HG02678 (cell line): Measurements from ENCODE around the gene MAPK11.

Source experiments
- ATAC-seq: cut with Tn5 transposase; IDR thresholded peaks from one replicate; pipeline ENCODE4 v1.9.1; 2021; ENCODE audit warnings: mild to moderate bottlenecking, moderate library complexity; ENCODE audit not compliant: unreplicated experiment

The MAPK11 gene

DNA sequence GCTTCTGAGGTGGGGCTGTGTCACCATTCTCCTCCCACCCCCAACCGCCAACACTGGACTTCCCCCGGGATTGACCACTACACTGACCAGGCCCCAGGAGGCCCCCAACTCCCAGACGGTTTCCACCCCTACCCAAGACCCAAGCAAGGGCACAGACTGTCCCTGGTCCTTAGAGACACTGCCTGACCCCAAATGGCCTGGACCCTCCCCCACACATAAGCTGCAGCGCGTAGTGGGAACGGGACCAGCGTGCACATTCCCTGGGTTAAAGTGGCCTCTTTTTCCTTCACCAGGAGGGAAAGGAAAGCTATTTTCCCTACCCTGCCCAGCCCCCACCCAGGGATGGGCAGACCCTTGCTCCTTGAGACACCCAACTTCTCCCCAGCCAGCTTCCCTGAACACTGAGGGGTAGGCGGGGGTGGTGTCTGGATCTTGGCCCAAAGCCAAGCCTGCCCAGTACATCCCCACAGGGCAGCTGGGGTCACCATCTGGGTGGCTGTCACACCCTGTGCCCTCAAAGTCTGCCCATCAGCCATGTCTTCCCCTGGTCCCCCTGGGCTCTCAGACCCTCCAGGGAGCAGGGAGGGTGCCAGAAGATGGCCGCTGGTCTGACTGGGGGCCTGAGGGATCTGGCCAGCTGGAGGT lies 7.1 kb downstream of the MAPK11 start:
- no peak for ATAC-seq

DNA sequence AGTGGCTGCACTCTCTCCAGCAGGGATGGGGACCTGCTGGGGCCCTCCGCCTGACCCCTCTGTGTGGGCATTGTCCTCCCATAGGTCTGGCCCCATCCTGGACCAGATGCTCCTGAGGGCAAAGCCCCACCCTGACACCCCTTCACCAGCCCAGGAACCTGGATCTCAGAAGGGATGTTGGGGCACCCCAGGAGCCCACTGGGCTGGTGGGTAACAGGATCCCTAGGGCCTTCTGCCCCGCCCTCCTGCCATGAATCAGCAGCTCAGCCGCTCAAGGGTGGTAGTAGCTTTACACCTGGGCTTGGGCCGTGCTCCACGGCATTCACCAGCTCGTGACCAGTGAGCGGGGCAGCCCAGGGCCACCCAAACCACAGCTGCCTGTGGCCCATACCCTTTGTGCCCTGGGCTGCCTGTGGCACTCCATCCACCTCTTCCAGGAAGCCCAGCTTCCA lies 7.7 kb downstream of the MAPK11 start:
- ATAC-seq: no peak

DNA sequence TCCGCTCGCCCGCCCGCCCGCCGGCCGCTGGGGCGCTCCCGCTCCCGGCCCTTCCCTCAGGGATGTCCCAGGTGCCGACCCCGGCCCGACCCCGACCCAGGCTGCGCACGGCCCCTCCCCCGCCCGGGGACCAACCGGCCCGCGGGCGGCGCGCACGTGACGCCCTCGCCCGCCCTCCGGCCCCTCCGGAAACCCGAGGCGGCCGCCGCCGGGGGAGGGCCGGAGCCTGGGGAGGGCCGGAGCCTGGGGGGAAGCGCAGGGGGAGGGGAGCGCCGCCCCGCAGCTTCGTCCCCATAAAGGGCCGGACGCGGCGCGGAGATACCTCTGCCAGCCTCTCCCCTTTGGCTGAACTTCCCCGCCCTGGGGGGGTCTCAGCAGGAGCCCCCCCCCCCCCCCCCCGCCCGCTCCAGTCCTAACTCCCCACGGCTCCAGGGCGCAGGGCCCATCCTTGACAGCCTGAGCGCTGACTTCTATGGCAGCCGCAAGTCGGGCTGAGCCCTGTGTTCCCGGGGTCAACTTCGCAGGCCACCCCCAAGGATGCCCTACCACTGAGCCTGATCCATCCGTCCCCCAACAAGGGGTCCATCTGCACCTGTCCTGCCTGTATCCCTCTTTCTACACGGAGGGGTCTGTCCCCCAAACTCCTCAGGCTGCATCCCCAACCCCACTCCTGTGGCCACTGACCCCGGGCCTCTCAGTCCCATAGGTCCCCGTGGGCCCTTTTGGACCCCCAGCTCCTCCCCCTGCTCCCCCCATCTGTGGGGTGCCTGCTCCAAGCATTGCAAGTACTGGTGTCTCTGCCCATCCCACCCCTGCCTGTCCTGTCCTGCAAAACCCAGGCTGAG lies 8.3 kb downstream of the MAPK11 start, which contains the start of gene MAPK12:
MAPK12 (minus strand) TSS at position 69 of the 845 bp plus-strand sequence. CDS start 174 bp downstream, outside the sequence.
- peak; percentile 52 for ATAC-seq

DNA sequence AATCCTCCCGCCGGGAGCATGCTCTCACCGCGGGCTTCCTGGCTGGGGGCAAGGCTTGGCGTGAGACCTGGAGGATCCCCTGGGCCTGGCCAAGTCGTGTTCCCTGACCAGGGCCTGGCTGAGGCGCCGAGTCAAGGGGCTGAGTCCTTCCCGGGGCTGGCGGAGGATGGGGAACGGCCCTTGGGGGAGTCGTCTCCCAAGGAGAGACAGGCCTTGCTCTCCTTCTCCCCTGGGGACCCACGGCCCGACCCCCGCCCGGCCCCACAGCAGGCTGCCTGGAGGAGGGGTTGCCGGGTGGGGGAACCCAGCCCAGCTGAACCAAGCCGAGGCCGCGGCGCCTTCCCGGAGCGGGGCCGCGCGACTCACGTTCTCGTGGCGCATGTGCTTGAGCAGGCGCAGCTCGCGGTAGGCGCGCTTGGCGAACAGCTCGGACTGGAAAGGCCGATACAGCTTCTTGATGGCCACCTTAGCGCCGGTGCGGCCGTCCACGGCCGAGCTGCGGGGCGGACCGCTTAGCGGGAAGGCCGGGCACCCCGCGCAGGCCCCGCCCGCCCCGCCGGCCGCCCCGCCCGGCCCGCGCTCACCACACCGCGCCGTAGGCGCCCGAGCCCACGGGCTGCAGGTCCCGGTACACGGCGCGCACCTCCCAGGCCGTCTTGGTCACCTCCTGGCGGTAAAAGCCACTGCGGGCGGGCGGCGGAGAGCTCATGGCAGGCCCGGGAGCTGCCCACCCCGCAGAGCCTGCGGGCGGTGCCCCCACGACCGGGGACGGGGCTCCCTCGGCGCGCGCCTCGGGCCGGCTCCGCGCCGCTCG lies 9.2 kb downstream of the MAPK11 start:
- peak; percentile 28 for ATAC-seq

DNA sequence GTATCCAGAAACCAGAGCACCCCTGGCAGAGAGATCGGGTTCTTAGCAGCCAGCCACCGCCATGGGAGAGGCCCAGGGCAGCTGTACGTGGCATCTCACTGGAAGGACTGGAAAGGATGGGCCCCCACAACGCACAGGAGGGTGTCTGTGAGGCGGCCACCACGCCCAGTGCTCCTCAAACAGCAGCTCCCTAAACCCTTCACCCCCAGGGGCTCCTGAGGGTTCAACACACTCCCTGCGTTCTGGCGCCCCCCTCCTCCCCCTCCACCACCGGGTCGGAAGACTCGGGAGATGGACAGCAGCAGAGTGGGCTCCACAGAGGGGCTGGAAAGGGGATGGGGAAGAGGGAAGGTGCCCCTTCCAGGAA lies 9.8 kb downstream of the MAPK11 start:
- ATAC-seq: no peak

DNA sequence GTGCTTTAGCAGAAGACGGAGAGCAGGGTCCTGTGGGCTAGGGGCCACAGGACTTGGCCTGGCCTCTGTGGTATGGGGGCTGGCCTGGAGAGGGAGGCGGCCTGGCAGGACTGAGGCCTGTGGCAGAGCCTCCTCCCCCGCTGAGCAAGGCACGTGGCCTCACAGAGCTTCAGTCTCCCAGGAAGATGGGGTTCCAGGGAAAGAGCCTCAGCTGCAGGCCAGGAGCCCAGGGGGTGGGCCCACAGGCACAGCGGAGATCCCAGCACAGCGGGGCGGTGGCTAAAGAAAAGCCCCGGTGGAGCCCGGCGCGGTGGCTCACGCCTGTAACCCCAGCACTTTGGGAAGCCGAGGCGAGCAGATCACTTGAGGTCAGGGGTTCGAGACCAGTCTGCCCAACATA lies 10.9 kb downstream of the MAPK11 start:
- ATAC-seq: no peak

DNA sequence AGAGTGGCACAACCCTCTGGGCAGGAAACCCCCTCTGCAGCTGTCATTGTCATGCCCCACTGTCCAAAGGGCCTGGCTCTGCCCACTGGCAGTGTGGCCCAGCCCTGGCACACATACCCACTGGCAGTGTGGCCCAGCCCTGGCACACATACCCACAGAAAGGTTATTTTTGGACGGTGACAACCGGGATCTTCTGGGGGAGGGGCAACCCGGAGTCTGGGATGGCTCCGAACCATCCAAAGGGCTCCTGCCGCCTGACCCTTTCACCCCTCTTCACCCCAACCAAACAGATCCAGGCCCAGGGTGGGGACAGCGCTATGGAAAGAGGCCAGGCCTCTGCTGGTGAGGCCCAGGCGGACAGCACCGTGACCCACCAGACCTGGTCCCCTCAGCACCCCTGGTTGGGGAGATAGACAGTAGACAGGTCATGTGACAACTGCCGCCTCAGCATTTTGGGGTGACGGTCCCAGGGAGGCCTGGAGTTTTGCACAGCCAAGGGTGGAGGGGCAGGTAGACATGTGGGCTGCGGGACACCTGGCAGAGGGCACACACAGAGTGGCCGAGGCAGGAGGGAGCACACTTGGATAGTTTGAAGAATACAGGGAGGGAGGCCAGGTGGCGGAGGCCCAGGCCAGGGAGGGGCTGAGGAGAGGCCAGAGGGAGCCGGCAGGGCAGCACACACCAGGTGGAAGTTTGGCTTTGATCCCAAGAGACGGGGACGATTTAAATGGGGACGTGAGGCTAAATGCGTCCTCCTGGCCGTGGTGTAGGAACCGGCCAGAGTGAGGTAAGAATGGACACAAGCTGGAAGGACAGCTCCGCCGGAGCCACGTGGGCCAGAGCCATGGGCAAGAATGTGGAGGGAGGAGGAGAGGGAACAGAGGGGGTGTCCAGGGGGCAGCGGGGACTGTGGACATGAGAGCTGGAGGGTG lies 11.6 kb downstream of the MAPK11 start:
- no peak for ATAC-seq

DNA sequence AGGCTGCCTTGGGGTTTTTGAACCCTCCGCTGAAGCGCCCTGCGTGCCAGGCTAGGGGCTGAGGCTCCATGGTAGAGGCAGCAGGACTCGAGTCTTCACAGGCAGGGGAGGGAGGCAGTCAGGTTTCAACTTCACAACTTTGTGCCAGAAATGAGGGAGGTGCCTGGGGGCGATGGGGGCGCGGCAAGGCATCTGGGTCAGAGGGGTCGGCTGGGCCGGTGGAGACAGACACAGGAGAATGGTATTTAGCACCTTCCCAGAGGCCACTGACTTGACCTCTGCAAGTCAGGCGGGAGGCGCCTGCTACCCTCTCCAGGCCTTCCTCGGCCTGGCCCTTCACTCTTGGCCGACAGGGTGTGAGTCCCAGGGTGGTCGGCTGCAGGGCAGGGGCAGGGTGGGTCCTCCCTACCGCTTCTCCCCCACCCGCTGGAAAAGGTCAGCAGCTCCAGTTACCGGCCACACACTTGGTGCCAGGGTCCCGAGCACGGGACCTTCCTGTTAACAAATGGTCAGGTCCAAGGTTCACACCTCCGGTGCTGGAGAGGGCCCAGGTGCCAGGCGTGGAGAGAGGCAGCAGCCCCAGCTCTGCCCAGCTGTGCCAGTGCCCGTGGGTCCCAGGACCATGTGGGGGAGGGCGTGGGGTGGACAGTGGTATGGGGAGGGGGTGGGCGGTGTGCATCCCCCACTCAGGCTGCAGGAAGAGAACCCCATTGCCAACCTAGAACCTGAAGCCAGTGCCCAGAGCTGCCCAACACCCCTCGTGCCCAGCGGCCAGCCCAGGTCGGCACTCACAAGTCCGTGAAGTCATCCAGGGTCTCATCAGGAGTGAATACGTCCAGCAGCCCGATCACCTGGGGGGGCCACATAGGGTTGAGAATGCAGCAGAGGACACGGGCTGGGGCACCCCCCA lies 12.5 kb downstream of the MAPK11 start:
- no peak for ATAC-seq

DNA sequence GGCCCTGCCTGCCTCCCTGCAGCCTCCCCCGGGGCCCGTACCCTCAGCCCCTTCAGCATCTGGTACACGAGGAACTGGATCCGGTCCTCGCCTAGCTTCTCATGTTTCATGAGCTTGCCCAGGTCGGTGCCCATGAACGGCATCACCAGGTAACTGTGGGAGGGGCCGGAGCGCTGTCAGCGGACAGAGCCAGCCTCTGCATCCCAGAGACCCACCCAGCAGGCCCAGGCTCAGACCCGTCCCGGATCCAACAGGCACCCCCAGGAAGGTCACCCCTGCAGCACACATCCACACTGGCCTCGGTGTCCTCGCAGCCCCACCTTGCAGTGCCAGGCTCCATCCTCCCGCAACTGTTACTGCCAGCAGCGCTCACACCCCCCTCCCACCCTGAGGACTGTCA lies 13.1 kb downstream of the MAPK11 start:
- ATAC-seq: no peak

DNA sequence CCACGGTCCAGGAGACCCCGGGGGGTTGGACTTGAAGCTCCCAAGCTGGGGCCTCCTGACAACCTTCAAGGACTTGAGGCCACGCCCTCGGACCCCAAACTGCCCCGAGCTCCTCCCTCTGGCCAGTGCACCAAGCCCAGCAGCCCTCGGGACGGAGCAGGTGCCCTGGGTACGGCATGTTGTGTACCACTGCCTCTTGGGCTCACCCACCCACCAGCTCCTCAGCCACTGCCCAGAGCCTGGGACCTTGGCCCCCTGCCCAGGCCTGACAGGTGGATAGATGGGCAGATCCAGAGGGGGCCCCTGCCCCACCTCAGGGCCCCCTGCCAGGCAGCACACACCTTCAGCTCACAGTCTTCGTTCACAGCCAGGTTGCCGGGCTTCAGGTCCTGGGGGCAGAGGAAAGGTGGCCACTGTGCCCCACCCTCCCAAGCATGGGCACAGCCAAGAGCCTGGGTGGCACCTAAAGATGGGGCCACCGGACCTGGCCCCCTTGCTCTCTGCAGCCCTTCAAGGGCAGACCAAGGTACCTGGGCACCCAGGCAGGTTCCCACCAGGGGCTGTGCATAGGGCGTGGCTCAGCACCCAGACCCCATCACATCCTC lies 13.8 kb downstream of the MAPK11 start:
- ATAC-seq: no peak

DNA sequence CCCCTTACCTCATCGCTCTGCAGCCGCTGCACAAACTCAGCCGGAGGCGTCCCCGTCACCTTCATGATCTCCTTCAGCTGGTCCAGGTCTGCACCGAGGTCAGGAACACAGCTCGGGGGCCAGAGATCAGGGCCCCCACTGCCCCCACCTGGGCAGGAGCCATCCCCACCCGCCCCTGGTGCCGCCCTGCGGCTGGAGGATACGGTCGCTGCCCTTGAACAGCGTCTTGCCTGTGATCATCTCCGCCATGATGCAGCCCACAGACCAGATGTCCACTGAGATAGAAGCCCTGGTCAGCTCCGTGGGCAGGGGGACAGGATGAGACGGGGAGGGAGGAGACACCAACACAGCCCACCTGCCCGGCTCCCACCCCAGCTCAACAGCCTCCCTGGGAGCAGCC lies 14.6 kb downstream of the MAPK11 start:
- ATAC-seq: no peak

DNA sequence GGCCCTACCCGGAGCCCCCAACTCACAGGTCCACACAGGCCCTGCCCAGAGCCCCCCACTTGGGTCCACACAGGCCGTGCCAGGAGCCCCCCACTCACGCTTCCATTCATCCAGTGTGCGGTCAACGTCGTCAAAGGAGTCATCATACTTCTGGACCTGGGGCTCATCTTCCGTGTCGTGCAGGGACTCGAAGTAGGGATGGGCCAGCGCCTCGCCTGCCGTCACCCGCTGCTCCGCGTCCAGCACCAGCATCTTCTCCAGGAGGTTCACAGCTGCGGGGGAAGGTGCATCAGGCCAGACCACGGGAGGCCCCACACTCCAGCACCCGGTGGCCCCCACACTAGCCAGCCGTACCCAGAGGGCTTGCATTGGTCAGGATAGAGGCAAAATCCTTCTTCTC lies 15.1 kb downstream of the MAPK11 start:
- no peak for ATAC-seq

DNA sequence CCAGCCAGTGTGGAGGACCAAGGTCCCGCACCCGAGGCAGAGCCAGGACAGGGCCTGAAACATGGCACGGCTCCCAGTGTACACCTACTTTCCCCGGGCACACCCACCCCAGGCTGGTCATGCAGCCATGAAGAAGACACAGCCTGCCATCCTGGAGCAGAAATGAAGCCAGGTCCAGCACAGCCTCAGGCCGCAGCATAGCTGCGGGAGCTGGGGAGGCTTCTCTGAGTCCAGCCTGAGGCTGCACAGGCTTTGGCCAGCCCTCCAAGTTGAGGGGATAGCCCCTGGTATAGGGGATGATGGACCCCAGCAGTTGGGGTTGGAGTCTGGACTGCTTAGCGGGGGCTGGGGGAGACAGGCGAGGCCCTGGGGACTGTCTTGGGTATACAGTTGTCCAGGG lies 16.2 kb downstream of the MAPK11 start:
- no peak for ATAC-seq

DNA sequence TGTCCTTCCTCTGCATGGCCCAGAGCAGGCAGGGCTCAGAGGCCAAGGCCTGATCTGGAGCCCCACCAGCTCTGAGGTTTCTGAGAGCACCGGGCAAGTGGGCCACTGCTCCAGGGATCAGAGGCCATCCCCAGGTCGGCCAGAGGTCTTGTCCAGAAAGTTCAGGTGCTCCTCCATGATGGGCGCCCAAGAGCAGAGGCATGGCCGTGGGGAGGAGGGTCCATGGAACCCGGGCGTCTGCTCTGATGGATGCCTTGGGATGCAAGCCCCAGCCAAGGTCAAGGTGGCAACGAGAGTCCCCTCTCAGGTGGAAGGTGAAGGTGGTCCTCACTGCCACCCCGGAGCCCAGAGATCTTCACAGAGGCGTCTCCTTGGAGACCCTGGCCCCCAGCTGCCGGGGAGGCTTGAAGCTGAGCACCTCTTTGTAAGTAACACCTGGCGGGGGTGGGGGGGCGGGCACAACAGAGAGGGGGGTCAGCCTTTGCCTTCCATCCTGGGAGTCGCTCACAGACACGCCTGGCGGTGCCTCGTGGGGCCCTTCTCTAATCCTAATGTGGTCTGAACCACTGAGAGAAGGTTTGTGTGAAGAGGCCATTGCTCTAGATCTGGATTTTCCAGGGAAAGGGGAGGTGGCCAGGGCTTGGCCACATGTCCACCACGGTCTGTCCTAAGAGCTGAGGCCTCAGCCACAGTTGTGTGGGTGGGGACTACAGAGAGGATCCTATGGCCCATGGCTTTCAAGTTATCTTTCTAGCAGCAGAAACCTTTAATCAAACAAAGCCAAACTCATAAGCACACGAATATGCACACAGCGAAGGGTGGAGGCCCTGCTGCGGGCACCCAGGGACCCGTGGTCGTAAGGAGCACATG lies 16.9 kb downstream of the MAPK11 start:
- no peak for ATAC-seq

DNA sequence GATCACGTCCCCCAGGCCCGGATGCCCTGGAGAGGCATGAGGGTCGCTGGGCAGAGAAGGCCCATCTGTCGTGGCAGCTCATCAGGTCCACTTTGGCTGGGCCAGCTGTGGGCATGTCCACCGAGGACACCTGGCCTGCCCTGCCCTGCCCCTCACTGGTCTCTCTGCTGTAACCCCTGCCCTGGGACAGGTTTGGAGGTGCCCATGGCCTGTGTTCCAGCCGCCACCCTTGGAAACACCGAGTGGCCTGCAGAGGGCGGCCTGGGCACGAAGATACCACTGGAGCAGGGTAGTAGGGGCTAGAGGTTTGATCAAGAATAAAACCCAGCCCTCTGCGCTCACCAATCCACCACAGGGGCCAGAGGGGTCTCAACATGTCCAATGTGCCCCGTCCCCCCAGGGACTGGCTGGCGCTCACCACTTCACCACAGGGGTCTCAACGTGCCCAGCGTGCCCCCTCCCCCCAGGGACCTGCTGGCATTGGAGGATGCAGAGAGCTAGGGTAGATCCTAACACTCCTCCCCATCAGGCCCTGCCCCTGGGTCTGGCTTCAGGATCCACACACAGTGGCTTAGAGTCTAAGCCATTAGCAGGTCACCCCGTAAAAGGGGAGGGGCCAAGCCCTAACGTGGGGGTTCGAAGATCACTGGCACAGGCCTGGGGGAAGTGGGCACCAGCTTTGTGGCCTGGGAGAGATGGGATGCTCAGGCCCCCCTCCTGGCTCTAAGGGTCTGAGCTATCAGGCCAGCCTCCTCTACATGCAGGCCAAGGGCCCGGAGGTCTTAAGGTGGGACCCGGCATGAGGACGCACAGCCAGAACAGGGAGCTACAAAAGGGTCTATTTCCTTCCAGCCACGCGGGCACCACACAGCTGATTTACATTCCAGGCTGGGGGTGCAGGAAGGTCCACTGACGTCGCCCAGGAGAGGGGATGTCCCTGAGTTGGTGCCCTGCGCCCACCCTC lies 17.8 kb downstream of the MAPK11 start:
- no peak for ATAC-seq

DNA sequence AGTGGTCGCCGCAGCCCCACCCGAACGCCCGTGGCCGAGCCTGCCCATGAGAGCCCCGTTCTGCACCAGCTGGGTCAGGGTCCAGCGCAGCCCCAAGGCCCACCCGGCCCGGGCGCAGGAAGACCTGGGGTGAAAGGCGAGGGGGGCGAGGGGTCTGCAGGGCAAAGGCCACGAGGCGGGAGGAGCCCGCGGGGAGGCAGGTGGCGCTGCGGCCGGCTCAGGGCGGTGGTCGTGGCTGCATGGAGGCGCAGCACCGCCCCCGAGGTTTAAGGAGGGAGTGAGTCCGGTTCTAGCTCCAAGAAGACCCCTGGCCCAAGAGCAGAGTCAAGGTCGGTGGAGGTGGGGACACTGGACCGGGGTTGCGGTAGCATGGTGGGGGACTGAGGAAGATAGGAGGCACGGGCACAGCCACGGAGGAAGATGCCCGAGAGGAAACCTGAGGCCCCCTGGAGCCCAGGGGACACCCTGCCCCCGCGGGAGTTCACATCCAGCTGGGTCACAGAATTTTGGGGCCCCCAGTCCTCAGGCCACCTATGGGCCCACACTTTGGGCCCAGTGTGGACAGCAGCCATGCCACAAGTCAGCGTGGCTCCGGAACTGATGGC lies 18.6 kb downstream of the MAPK11 start:
- ATAC-seq: no peak
